Stomach (tissue), 4 donors: ENCODE data around the gene LAYN.

Experiments used
- POLR2A ChIP-seq, 4 donors: fragments of 450-650 bp; IDR thresholded peaks; one replicate each; pipeline ENCODE4 v1.6.1; 2016; ENCODE audit warnings: antibody characterized with exemption in 4 of 4, control low read depth in 2 of 4, mild to moderate bottlenecking in 1 of 4, moderate library complexity in 1 of 4
- TF ChIP-seq, protein P1 (sequence below), 7 experiments: fragments of 450-650 bp in 4 of 7; fragments of 200-600 bp in 3 of 7; sonication (generic) in 3 of 7; IDR thresholded peaks; one replicate each; pipeline ENCODE4 v1.5.1; 2016 to 2019; ENCODE audit warnings: antibody characterized with exemption in 7 of 7, control low read depth in 2 of 7, mild to moderate bottlenecking in 1 of 7

DNA sequence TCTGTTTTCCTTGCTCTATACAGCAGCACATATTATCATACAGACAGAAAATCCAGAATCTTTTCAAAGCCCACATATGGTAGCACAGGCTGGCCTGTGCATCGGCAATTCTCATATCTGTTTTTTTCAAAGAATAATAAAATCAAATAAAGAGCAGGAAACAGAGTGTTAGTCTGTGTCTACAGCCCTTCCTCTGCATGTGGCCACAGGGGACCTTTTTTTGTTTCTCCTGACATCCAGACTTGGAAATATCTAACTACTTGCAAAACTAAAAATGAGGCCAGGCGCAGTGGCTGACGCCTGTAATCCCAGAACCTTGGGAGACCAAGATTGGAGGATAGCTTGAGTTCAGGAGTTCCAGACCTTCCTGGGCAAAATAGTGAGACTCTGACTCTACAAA is 20.3 kb downstream of the LAYN start:
- TF ChIP-seq POLR2A (IDR thresholded peaks at IDR 0.05): no peak
- TF ChIP-seq, protein P1, sequence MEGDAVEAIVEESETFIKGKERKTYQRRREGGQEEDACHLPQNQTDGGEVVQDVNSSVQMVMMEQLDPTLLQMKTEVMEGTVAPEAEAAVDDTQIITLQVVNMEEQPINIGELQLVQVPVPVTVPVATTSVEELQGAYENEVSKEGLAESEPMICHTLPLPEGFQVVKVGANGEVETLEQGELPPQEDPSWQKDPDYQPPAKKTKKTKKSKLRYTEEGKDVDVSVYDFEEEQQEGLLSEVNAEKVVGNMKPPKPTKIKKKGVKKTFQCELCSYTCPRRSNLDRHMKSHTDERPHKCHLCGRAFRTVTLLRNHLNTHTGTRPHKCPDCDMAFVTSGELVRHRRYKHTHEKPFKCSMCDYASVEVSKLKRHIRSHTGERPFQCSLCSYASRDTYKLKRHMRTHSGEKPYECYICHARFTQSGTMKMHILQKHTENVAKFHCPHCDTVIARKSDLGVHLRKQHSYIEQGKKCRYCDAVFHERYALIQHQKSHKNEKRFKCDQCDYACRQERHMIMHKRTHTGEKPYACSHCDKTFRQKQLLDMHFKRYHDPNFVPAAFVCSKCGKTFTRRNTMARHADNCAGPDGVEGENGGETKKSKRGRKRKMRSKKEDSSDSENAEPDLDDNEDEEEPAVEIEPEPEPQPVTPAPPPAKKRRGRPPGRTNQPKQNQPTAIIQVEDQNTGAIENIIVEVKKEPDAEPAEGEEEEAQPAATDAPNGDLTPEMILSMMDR (IDR thresholded peaks at IDR 0.05): no peak
